GM21737 (cell line): ENCODE results near the gene SCAI.
"Not testable (repeated sequence)": the region's sequence is repeated elsewhere in the genome, so short reads cannot be mapped to it uniquely, and the experiment has no call there.

Experiments used
- ATAC-seq: cut with Tn5 transposase; IDR thresholded peaks from one replicate; pipeline ENCODE4 v1.9.1; 2021; ENCODE audit warnings: mild to moderate bottlenecking, moderate library complexity; ENCODE audit not compliant: unreplicated experiment

The SCAI gene

DNA sequence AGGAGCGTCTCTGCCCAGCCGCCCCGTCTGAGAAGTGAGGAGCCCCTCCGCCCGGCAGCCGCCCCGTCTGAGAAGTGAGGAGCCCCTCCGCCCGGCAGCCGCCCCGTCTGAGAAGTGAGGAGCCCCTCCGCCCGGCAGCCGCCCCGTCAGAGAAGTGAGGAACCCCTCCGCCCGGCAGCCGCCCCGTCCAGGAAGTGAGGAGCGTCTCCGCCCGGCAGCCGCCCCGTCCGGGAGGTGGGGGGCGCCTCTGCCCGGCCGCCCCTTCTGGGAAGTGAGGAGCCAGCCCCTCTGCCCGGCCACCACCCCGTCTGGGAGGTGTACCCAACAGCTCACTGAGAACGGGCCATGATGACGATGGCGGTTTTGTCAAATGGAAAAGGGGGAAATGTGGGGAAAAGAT, 34.8 kb downstream of the SCAI start:
- not testable (repeated sequence) for ATAC-seq

DNA sequence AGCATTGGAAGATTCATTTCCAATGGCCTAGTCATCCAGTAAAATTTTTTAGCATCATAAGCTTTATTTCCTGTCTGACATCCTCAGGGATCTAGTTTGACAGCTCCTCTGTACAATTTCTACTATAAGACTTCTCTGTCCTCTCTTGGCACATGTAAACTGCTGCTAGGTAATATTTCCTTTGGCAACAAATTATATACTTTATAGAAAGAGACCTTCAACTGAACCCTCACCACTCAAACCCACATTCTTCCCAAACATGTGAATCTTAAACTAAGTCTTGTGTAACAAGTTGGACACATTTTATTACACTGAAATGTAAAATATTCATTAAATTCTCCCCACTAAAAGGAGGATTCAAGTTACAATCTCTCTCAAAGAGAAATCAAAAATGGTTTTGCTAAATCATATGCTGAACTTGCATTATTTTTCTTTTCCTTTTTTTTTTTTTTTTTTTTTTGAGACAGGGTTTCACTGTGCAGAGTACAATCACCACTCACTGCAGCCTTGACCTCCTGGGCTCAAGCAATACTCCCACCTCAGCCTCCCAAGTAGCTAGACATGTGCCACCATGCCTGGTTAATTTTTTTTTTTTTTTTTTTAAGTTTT, 36.9 kb downstream of the SCAI start:
- ATAC-seq = no peak

DNA sequence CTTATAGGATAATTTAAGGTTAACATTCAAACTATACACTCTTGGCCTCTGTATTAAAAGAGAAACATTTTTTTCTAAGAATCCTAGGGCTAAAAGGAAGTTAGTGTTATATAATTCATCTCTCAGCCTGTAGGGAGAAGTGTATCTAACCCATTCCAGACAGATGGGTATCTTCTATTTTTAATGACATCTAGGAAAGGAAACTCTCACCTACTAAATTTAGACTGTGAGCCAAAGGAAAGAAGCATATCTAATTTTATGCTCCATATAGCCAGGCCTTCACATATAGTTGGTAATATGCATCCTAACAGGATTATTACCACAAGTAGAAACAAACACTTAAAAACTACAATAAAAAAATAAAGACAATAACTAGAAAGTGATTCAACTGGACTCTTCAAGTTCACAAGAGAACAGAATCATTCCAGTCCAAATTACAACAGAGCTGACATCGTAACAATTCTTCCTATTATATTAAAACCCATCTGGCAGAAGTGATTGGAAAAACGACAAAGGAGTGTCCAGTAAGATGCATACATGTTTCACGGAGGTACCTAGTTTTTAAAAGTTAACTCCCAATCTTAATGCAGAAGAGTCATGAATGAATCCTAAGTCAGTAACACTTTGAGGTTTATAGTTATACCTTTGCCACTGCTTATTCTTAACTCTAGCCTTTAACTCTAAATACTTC, 39.4 kb downstream of the SCAI start:
- no peak for ATAC-seq

DNA sequence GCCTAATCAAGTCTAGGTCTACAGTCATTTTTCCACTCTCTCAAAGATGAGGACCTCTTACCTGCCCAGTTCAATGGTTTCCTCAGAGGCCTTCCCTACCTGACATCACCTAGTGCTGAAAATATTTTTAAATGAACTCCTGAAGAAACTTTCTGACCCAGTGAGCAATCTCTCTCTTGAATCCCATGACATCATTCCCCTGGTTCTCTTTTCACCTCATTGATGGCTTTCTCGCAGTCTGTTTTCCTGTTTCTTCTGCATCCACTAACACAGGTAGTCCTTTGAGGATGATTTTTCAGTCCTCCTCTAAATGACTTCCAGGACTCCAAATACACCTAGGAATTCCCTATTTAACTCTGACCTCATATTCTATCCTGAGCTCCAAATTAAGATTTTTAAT, 40.3 kb downstream of the SCAI start:
- no peak for ATAC-seq

DNA sequence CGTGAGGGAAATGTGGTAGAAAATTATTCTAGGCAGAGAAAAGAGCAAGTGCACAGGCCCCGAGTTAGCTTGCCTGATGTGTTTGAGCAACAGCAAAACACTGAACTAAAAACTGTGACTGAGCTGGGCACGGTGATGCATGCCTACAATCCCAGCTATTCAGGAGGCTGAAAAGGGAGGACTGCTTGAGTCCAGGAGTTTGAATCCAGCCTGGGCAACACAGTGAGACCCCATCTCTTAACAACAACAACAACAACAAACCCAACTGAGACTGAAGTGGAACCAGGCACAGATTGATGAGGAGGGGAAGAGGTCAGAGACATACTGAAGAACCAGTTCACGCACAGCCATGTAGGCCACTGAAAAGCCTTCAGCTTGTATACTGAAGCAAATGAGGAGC, 42.5 kb downstream of the SCAI start:
- no peak for ATAC-seq

DNA sequence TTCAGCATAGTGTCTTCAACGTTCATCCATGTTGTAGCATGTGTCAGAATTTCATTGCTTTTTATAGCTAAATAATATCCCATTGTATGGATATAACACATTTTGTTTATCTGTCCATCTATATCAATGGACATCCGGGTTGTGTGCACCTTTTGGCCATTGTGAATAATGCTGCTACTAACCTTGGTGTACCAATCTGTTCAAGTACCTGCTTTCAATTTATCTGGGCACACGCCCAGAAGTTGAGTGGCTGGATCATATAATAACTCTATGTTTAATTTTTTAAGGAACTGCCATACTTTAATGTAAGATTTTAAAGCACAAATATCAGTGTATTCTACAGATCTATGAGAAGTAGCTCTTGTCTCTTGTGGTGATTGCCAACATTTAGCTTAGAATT, 43.5 kb downstream of the SCAI start:
- no peak for ATAC-seq

DNA sequence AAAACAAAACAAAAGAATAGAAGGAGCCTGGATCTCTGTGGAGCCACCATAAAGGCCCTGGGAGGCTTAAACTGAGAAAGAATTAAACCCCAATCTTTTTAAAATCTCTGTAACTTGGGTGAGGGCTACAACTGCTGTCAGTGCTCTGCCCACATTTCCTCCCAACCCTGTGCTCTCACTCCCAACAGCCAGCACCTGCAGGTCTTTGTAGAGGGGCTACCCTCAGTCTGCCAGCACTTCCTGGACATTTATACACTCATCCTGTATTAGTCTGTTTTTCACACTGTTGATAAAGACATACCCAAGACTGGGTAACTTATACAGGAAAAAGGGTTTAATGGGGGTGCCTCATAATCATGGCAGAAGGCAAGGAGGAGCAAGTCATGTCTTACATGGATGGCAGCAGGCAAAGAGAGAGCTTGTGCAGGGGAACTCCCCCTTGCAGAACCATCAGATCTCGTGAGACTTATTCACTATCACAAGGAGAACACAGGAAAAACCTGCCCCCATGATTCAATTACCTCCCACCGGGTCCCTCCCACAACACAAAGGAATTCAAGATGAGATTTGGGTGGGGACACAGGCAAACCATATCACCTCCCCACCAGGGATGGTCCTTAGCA, 47.4 kb downstream of the SCAI start:
- ATAC-seq = no peak

DNA sequence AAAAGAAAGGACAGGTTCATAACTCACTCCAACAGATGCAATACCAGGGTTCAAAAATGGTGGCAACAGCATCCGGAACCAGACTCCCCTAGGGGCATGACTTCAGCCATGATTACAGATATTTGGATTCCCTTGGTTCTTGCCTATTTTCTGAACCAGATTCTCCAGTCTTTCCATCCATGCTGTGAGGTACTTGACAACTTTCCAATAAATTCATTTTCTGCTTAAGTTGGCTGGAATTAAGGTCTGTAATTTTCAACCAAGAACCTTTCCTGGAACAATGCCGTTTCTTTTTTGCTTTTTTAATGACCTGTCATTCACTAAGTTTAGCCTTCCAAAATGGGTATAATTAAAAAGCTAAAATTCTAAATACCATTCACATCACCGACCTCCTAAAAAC, 52.2 kb downstream of the SCAI start:
- ATAC-seq = no peak

DNA sequence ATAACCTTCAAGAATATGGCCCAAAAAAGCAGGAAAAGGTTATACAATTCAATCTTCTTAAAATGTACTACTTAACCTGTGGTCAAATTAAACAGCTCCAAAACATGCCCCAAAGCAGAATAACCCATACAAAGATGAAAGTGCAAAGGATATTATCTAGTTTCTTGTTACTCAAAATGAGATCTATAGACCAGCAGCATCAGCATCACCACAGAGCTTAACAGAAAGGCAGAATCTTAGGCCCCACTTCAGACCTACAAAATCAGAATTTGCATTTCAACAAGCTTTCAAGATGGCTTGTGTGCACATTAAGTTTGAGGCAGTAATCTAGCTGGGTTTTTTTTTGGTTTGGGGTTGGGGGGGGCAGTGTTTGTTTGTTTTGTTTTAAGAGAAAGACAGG, 54.0 kb downstream of the SCAI start:
- no peak for ATAC-seq

DNA sequence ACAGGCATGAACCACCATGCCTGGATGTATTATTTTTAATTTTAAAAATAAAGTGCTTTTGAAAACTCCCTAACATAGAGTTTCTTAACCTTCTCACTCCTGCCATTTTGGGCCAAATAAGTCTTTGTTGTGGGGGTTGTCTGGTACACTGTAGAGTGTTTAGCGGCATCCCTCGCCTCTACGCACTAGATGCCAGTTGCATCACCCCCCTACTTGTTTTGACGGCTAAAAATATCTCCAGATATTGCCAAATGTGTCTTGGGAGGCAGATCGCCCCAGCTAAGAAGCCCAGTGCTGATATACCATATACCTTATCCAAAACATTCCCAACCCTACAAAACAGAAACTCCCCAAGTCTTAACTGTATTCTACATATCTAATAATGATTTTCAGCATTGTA, 54.6 kb downstream of the SCAI start:
- no peak for ATAC-seq

DNA sequence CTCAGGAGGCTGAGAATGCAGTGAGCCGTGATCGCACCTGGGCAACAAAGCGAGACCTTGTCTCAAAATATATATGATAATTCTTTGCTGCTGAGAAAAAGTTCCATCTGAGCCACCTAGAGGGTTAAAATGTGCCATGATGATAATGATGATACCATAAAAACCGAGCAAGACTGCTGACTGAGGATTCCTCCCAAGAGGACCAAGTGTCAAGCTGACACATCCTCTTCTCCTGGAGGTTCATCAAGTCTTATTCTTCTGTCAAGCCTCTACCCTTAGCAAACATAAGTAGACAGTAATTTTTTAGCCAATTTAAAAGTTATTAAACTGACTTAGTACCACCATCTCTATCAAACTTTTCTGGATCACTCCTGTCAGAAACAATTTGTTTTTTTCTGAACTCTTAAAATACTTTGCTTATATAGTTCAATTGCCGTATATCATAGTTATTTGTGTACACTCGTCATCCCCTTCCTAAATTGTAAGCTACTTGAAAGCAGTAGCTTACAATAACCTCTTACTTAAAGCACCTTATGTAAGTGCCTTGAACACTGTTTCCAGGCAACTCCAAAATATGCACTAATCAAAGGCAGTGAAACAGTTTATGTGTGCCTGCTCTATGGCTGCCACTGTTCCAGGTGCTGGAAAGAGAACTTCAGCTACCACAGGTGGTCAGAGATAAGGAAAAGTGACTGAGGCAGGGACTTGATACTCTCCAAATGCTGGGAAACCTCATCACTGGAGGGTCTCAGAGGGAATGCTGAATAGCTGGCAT, 57.4 kb downstream of the SCAI start:
- ATAC-seq = no peak

DNA sequence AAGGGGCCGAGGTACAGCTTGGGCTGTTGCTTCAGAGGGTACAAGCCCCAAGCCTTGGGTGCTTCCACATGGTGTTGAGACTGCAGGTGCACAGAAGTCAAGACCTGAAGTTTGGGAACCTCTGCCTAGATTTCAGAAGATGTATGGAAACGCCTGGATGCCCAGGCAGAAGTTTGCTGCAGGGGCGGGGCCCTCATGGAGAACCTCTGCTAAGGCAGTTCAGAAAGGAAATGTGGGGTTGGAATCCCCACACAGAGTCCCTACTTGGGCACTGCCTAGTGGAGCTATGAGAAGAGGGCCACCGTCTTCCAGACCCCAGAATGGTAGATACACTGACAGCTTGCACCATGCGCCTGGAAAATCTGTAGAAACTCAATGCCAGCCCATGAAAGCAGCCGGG, 61.1 kb downstream of the SCAI start:
- not testable (repeated sequence) for ATAC-seq

DNA sequence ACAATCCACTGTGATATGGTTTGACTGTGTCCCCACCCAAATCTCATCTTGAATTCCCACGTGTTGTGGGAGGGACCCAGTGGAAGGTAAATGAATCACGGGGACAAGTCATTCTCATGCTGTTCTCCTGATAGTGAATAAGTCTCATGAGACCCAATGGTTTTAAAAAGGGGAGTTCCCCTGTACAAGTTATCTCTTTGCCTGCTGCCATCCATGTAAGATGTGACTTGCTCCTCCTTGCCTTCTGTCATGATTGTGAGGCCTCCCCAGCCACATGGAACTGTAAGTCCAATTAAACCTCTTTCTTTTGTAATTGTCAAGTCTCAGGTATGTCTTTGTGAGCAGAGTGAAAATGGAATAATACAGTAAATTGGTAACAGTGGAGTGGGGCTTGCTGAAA, 62.5 kb downstream of the SCAI start:
- not testable (repeated sequence) for ATAC-seq

DNA sequence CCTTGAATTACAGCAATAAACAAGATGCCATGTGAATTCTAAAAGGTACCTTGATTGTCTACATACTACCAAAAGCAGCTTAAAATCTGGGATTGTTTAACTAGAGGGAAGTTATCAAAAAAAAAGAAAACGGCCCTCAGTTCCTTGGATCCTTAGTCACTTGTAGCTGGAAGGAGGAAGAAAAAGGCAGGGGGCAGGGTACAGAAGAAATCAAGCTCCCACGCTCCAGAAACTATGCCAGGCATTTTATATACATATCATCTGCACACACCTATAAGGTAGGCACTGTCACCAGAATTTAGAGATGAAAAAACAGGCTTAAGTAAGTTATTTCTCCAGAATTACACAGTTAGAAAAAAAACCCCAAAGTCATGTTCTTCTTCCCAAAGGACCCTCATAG, 63.4 kb downstream of the SCAI start:
- no peak for ATAC-seq

DNA sequence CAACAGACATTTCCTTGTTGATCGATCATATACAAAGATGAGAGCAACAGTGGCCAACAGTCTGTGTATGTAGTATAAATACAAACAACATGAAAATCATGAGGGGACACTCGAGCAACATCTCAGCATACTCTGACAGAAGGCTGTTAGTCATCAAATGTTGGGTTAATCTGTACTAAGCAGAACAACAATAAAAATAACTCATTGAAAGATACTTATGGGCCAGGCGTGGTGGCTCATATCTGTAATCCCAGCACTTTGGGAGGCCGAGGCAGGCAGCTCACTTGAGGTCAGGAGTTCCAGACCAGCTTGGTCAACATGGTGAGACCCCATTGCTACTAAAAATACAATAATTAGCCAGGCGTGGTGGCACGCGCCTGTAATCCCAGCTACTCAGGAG, 67.3 kb downstream of the SCAI start:
- no peak for ATAC-seq

DNA sequence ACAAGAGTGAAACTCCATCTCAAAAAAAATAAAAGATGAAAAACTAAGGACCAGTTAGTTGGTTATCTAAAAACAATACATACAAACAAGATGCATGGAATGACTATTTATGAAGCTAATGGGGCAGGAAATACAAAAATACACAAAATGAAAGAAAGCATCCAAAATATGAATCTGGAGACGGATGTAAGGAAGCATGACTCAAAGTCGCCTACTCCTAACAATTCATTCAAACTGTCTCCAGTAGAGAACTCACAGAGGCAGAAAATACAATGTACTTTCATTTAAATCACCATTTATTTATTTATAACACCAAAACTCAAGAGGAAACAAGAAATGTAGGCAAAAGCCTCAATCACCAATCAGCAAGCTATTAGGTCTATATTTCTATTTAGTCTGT, 68.4 kb downstream of the SCAI start:
- no peak for ATAC-seq

DNA sequence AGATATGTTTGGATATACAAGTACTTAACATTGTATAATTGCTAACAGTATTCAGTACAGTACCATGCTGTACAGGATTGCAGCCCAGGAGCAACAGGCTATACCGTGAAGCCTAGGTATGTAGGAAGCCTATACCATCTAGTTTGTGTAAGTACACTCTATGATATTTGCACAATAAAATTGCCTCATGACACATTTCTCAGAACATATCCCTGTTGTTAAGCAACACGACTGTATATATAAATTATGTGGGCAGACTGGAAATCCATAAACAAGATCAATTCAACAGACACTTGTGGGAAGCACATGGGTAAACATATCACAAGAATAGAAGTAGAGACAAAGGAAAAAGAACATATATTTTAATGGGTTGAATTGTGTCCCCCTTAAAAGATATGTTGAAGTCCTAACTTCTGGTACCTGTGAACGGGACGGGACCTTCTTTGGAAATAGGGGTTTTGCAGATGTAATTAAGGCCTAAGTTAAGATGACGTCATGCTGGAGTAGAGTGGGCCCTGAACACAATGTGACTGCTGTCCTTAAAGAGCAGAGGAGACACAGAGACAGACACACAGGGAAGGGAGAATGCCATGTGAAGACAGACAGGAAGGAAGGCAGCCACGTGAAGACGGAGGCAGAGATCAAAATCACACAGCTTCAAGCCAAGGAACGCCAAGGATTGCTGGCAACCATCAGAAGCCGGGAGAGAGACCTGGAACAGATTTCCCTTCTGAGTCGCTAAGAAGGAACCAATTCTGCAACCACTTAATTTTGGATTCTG, 76.3 kb downstream of the SCAI start:
- no peak for ATAC-seq

DNA sequence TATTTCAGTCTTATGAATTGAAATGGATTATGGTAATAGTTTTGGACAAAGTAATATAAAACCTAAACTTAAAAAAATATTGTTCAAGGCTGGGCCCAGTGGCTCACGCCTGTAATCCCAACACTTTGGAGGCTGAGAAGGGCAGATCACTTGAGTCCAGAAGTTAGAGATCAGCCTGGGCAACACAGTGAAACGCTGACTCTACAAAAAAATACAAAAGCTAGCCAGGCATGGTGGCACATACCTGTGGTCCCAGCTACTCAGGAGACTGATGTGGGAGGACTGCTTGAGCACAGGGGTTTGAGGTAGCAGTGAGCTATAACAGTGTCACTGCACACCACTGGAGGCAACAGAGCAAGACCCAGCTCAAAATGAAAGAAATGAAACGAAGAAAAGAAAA, 81.9 kb downstream of the SCAI start:
- no peak for ATAC-seq

DNA sequence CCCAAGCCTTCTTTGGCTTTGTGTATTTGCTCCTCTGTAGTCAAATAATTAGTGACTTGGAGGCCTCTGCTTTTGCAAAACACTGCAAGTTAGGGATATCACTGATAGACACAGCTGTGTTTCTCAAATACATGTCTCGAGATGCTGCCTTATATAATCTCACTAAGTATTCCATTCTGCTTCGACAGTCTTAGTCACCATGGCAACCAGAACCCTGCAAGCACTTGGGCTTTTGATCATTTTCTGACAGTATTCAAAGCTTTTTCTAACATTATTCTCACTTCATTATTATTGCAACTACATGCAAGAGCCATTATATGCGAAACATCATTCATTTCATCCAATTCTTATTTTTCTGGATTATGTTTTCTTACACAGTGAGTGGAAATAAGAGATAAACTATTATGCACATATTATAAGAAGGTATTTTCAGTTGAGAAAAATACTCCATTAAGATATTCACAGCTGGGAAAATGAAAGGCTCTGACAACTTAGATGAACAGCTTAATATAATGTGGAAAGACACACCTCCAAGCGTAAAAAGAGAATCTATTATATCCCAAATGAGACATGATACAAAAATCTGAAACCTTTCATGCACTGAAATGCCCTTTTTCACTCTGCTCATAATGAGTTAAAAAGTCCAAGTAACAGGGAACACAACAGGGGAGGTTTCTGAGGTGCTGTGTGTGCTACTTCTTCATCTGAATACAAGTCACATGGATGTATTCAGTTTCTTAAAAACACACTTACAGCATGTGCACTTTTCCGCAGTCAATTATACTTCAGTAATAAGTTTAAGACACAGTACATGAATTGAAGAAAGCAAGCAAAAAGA, 93.9 kb downstream of the SCAI start:
- ATAC-seq = no peak

DNA sequence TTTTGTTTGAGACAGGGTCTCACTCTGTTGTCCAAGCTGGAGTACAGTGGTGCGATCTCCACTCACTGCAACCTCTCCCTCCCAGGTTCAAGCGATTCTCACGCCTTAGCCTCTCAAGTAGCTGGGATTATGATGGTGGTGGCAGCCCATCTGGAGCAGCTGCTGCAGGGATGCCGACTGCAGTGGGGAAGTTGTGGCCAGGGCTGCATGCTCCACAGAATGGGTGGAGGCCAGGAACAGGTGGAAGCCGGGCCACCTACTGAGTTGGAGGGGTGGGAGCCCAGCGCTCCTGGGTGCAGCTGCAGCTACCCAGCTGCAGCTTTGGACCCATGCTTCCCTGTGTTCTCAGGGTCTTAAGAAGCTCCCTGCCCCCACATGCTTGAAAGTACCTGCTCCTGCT, 99.7 kb downstream of the SCAI start:
- no peak for ATAC-seq
